Gastrocnemius medialis (tissue), 4 donors: Measurements from ENCODE around the gene RPL23. TPM values are rescaled to one million over a fixed set of nuclear protein-coding genes. Genes with fewer than 3 reads are reported as not detected.

Experiments
- ATAC-seq, 2 donors: fragments of 150-250 bp; one replicate each; pipeline ENCODE4 v1.9.1; 2016
- DNase-seq, 2 donors: peaks; one replicate each; pipeline ENCODE4 v3.0.0-alpha.2; 2019
- H3K27ac ChIP-seq, 4 donors: fragments of 200-600 bp; sonication (generic); 1 replicate in 1 of 4; 2 replicates in 3 of 4; pipeline ENCODE4 v1.5.1; 2016 to 2018; ENCODE audit warnings: mild to moderate bottlenecking in 2 of 4, moderate library complexity in 1 of 4
- H3K27me3 ChIP-seq, 3 donors: fragments of 200-600 bp; sonication (generic) in 2 of 3; 1 replicate in 1 of 3; 2 replicates in 2 of 3; pipeline versions ENCODE4 v1.5.1 to v1.6.0; 2016 to 2019; ENCODE audit warnings: mild to moderate bottlenecking in 1 of 3, moderate library complexity in 1 of 3
- H3K36me3 ChIP-seq, 2 donors: fragments of 200-600 bp; sonication (generic) in 1 of 2; one replicate each; pipeline ENCODE4 v1.5.1; 2017 to 2018
- H3K4me1 ChIP-seq, 2 donors: fragments of 200-600 bp; sonication (generic) in 1 of 2; one replicate each; pipeline ENCODE4 v1.5.1; 2016 to 2017; ENCODE audit warnings: mild to moderate bottlenecking in 2 of 2
- H3K4me3 ChIP-seq, 4 donors: fragments of 200-600 bp; sonication (generic) in 3 of 4; 1 replicate in 1 of 4; 2 replicates in 3 of 4; pipeline ENCODE4 v1.5.1; 2016 to 2019; ENCODE audit warnings: mild to moderate bottlenecking in 2 of 4
- H3K9me3 ChIP-seq, 3 donors: fragments of 200-600 bp; sonication (generic) in 2 of 3; 1 replicate in 1 of 3; 2 replicates in 2 of 3; pipeline ENCODE4 v1.5.1; 2016 to 2019
- POLR2A ChIP-seq, 2 donors: fragments of 450-650 bp; IDR thresholded peaks; one replicate each; pipeline ENCODE4 v1.6.1; 2017; ENCODE audit warnings: antibody characterized with exemption in 2 of 2, mild to moderate bottlenecking in 2 of 2, moderate library complexity in 2 of 2
- in situ Hi-C, 4 donors: fragments of 200-750 bp; cut with MboI; loops; one replicate each; pipeline versions ENCODE4 v1.15.0 to v1.8.0; 2017; ENCODE audit warnings: low sequenced_read_pairs in 4 of 4
- intact Hi-C: fragments of 100-400 bp; cut with DNase I; formaldehyde crosslinking; loops from one replicate; pipeline ENCODE4 v1.15.1; 2023; ENCODE audit warnings: low total_unique reads
- total RNA-seq, 4 donors: library from RNA; depleted of rRNA; stranded (reverse); fragments of >200 nt; gene quantifications; one replicate each; pipeline versions ENCODE4 v1.1.0 to v1.2.3, GENCODE V29; 2016
- TF ChIP-seq, protein P1 (sequence below), 5 experiments: fragments of 450-650 bp in 3 of 5; fragments of 200-600 bp in 2 of 5; sonication (generic) in 2 of 5; IDR thresholded peaks in 4 of 5; conservative IDR thresholded peaks in 1 of 5; 1 replicate in 4 of 5; 2 replicates in 1 of 5; pipeline ENCODE4 v1.5.1; 2016 to 2019; ENCODE audit warnings: antibody characterized with exemption in 5 of 5, mild to moderate bottlenecking in 3 of 5, moderate library complexity in 3 of 5

RPL23 gene
- total RNA-seq, 4 donors from 2014 or later = 878 to 1,126 (median 955) TPM

DNA sequence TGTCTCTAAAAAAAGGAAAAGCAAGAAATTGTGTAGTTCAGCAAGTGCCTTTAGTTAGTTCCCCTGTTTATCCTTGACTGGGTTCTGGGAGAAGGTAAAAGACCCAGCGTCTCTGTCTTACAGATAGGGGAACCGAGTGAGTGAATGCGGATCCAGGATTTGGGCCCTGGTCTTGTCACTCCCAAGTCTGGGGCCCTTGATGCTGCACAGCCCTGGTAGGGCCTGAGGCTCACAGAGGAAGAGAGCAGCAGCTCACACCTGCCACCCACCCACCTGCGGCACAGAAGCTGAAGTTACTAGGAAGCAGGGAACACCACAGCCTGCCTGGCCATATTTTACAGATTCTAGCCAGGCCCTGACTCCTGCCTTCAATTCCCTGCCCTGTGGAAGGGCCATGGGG lies 38.6 kb upstream of the RPL23 start:
- Histone ChIP-seq H3K36me3 (peaks cover 0 to 10% of the 10 kb centered on the region in 2 donors), H3K4me3 (no peak overlapping the region), H3K27ac (peak overlapping the region in 1 of 4 donors; percentile 32), H3K27me3 (no peaks in the 10 kb centered on the region), H3K4me1 (peaks cover 20 to 32% of the 10 kb centered on the region in 2 donors), H3K9me3 (no peaks in the 10 kb centered on the region)
- no peak for TF ChIP-seq POLR2A (IDR thresholded peaks at IDR 0.05)
- TF ChIP-seq, protein P1, sequence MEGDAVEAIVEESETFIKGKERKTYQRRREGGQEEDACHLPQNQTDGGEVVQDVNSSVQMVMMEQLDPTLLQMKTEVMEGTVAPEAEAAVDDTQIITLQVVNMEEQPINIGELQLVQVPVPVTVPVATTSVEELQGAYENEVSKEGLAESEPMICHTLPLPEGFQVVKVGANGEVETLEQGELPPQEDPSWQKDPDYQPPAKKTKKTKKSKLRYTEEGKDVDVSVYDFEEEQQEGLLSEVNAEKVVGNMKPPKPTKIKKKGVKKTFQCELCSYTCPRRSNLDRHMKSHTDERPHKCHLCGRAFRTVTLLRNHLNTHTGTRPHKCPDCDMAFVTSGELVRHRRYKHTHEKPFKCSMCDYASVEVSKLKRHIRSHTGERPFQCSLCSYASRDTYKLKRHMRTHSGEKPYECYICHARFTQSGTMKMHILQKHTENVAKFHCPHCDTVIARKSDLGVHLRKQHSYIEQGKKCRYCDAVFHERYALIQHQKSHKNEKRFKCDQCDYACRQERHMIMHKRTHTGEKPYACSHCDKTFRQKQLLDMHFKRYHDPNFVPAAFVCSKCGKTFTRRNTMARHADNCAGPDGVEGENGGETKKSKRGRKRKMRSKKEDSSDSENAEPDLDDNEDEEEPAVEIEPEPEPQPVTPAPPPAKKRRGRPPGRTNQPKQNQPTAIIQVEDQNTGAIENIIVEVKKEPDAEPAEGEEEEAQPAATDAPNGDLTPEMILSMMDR (IDR thresholded peaks at IDR 0.05 in 4 of 5, conservative IDR thresholded peaks at IDR 0.05 in 1 of 5) = no peak
- in situ Hi-C loops (loop anchor here in 1 of 4 donors (25.0 kb wide), 1 partner anchor 95 kb away; no protein-coding TSS in a partner anchor), intact Hi-C loops (no loop called here)
- ATAC-seq (no peak), DNase-seq (no peak)

DNA sequence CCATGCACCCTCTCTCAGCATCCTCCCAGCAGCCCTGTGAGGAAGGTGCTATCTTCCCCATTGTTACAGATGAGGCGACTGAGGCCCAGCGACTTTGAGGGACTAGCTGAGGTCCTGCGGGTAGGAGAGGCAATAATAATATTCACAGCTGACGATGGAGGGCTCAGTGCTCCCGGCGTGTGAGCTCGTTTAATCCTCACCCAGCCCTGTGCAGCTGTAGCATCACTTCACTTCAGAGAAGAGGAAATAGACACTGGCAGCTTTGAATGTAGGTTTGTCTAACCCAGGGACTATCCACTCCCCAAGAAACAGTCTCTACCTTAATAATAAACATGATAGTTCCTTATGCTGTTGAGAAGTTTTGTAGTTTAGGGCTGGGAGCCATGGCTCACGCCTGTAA lies 37.9 kb upstream of the RPL23 start:
- Histone ChIP-seq H3K4me1 (peaks cover 16 to 30% of the 10 kb centered on the region in 2 donors), H3K27me3 (no peaks in the 10 kb centered on the region), H3K27ac (peak overlapping the region in 1 of 4 donors; percentile 32), H3K9me3 (no peaks in the 10 kb centered on the region), H3K4me3 (no peak overlapping the region), H3K36me3 (peaks cover 0 to 10% of the 10 kb centered on the region in 2 donors)
- no peak for ATAC-seq
- in situ Hi-C loops = loop anchor here in 1 of 4 donors (25.0 kb wide), 1 partner anchor 96 kb away; no protein-coding TSS in a partner anchor
- DNase-seq = no peak
- no peak for TF ChIP-seq POLR2A (IDR thresholded peaks at IDR 0.05)
- TF ChIP-seq, protein P1 (IDR thresholded peaks at IDR 0.05 in 4 of 5, conservative IDR thresholded peaks at IDR 0.05 in 1 of 5) = no peak
- intact Hi-C loops = no loop called here

- peak overlapping the region in 3 of 4 donors; percentile 13 to 14 (median 14) for H3K27ac ChIP-seq
- no peak overlapping the region for H3K4me3 ChIP-seq
- no peak for ATAC-seq
- no peaks in the 10 kb centered on the region for H3K27me3 ChIP-seq
- in situ Hi-C loops (loop anchor here in 1 of 4 donors (25.0 kb wide), 1 partner anchor 97 kb away; no protein-coding TSS in a partner anchor), intact Hi-C loops (no loop called here)
- TF ChIP-seq, protein P1 (IDR thresholded peaks at IDR 0.05 in 4 of 5, conservative IDR thresholded peaks at IDR 0.05 in 1 of 5) = no peak
- no peak for TF ChIP-seq POLR2A (IDR thresholded peaks at IDR 0.05)
- peaks cover 25 to 32% of the 10 kb centered on the region in 2 donors for H3K4me1 ChIP-seq
- no peak for DNase-seq
- H3K9me3 ChIP-seq = no peaks in the 10 kb centered on the region
- peaks cover 0 to 10% of the 10 kb centered on the region in 2 donors for H3K36me3 ChIP-seq
Observed at GRCh38 chr17:38890410-38890746, 36.9 kb upstream of the RPL23 start.

GRCh38 chr17:38889745-38890409 lies 36.4 kb upstream of the RPL23 start:
- Histone ChIP-seq H3K27ac (peak overlapping the region in 3 of 4 donors; percentile 13 to 42 (median 14)), H3K4me1 (peaks cover 30 to 34% of the 10 kb centered on the region in 2 donors), H3K27me3 (no peaks in the 10 kb centered on the region), H3K36me3 (peaks cover 0 to 10% of the 10 kb centered on the region in 2 donors), H3K4me3 (no peak overlapping the region), H3K9me3 (no peaks in the 10 kb centered on the region)
- DNase-seq = no peak
- intact Hi-C loops = no loop called here
- in situ Hi-C loops = loop anchor here in 1 of 4 donors (25.0 kb wide), 1 partner anchor 97 kb away; no protein-coding TSS in a partner anchor
- ATAC-seq = no peak
- TF ChIP-seq POLR2A (IDR thresholded peaks at IDR 0.05) = no peak

DNA sequence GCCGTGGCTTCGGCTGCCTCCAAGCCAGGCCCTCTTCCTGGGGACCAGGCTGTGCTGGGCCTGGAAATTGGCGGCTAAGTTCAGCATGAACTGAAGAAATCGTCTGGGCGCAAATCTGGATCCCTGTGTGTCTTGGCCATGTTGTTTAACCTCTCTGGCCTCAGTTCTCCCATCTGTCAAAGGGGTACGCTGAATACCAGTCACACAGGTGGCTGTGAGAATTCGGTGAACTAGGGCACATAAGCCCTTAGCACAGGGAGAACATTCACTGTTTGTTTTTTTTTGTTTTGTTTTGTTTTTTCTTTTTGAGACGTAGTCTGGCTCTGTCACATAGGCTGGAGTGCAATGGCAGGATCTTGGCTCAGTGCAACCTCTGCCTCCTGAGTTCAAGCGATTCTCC lies 35.3 kb upstream of the RPL23 start:
- Histone ChIP-seq H3K4me3 (no peak overlapping the region), H3K9me3 (no peaks in the 10 kb centered on the region), H3K27me3 (no peaks in the 10 kb centered on the region), H3K36me3 (peaks cover 0 to 10% of the 10 kb centered on the region in 2 donors), H3K4me1 (peaks cover 30 to 32% of the 10 kb centered on the region in 2 donors), H3K27ac (no peak overlapping the region)
- intact Hi-C loops = no loop called here
- in situ Hi-C loops = loop anchor here in 1 of 4 donors (25.0 kb wide), 1 partner anchor 98 kb away; no protein-coding TSS in a partner anchor
- no peak for TF ChIP-seq POLR2A (IDR thresholded peaks at IDR 0.05)
- TF ChIP-seq, protein P1 (IDR thresholded peaks at IDR 0.05 in 4 of 5, conservative IDR thresholded peaks at IDR 0.05 in 1 of 5) = no peak
- DNase-seq = no peak
- no peak for ATAC-seq
